Sigmoid colon (tissue), 7 donors: ENCODE measurements around the gene SRP9. TPM values are rescaled to one million over a fixed set of nuclear protein-coding genes. Genes with fewer than 3 reads are reported as not detected.

Source experiments
- DNase-seq: peaks from one replicate; pipeline ENCODE4 v3.0.0-alpha.2; 2019
- H3K27ac ChIP-seq, 4 donors: fragments of 200-600 bp; sonication (generic); one replicate each; pipeline ENCODE4 v1.5.1; 2016 to 2019; ENCODE audit warnings: mild to moderate bottlenecking in 1 of 4
- H3K27me3 ChIP-seq, 3 donors: fragments of 200-600 bp; sonication (generic); one replicate each; pipeline ENCODE4 v1.5.1; 2019; ENCODE audit warnings: mild to moderate bottlenecking in 1 of 3
- H3K36me3 ChIP-seq, 4 donors: fragments of 200-600 bp; sonication (generic); one replicate each; pipeline ENCODE4 v1.5.1; 2016 to 2019
- H3K4me1 ChIP-seq, 4 donors: fragments of 200-600 bp; sonication (generic); one replicate each; pipeline ENCODE4 v1.5.1; 2017 to 2019
- H3K4me3 ChIP-seq, 4 donors: fragments of 200-600 bp; sonication (generic); one replicate each; pipeline ENCODE4 v1.5.1; 2017 to 2019; ENCODE audit warnings: mild to moderate bottlenecking in 2 of 4, moderate library complexity in 1 of 4
- H3K9me3 ChIP-seq, 4 donors: fragments of 200-600 bp in 3 of 4; sonication (generic) in 3 of 4; one replicate each; pipeline versions ENCODE4 v1.5.1 to v1.6.1; 2013 to 2019
- CTCF ChIP-seq, 4 experiments: fragments of 450-650 bp in 3 of 4; fragments of 200-600 bp in 1 of 4; IDR thresholded peaks; one replicate each; pipeline ENCODE4 v1.5.1; 2016 to 2019; ENCODE audit warnings: antibody characterized with exemption in 4 of 4, mild to moderate bottlenecking in 3 of 4, moderate library complexity in 2 of 4
- EP300 ChIP-seq, 4 donors: sonication (generic); formaldehyde crosslinking; IDR thresholded peaks; one replicate each; pipeline ENCODE4 v1.6.1; 2017; ENCODE audit warnings: antibody characterized with exemption in 4 of 4
- POLR2A ChIP-seq, 2 donors: fragments of 450-650 bp; IDR thresholded peaks; one replicate each; pipeline ENCODE4 v1.6.1; 2016; ENCODE audit warnings: antibody characterized with exemption in 2 of 2, mild to moderate bottlenecking in 2 of 2, moderate library complexity in 2 of 2
- POLR2AphosphoS5 ChIP-seq, 4 donors: sonication (generic); formaldehyde crosslinking; IDR thresholded peaks; one replicate each; pipeline ENCODE4 v1.6.1; 2017; ENCODE audit warnings: antibody characterized with exemption in 4 of 4
- WGBS, 2 donors: extraction: QIAGEN DNeasy Blood & Tissue Kit; methylation state at CpG; one replicate each; pipeline ENCODE4 v1.1.7; 2013; 5-methylcytosine and 5-hydroxymethylcytosine counted together
- intact Hi-C: fragments of 100-400 bp; cut with DNase I; formaldehyde crosslinking; loops from one replicate; pipeline ENCODE4 v1.15.1; 2023
- polyA plus RNA-seq, 3 donors: library from polyadenylated mRNA; stranded (reverse); fragments of 200-250 nt; gene quantifications; one replicate each; pipeline ENCODE4 v1.2.3, GENCODE V29; 2013
- total RNA-seq, 4 donors: library from RNA; depleted of rRNA; stranded (reverse); fragments of >200 nt; gene quantifications; one replicate each; pipeline ENCODE4 v1.1.0, GENCODE V29; 2016
- donor health status: healthy with polysubstance abuse.
- donor health status: Bipolar disorder and iron deficiency.
- donor health status: healthy.

Gene SRP9
- total and polyA plus RNA-seq, 7 donors, result 148 to 513 (median 264) TPM

GRCh38 chr1:225815526-225816178 is 38.0 kb downstream of the SRP9 start:
- 91 to 97% methylated on average over 17 of the region's 17 CpGs for WGBS, 2 donors
- H3K4me1 ChIP-seq, result peaks cover 0 to 92% (median 92%) of the 10 kb centered on the region in 4 donors
- H3K36me3 ChIP-seq, result no peaks in the 10 kb centered on the region
- TF ChIP-seq POLR2A (IDR thresholded peaks at IDR 0.05), result no peak
- no peak for TF ChIP-seq POLR2AphosphoS5 (IDR thresholded peaks at IDR 0.05)
- TF ChIP-seq EP300 (IDR thresholded peaks at IDR 0.05), result no peak
- no peak for TF ChIP-seq CTCF (IDR thresholded peaks at IDR 0.05)
- peak overlapping the region; percentile 88 to 95 (median 89) for H3K27ac ChIP-seq
- H3K9me3 ChIP-seq, result no peaks in the 10 kb centered on the region
- H3K27me3 ChIP-seq, result no peaks in the 10 kb centered on the region
- intact Hi-C loops, result no loop called here
- DNase-seq, result no peak
- no peak overlapping the region for H3K4me3 ChIP-seq

DNA sequence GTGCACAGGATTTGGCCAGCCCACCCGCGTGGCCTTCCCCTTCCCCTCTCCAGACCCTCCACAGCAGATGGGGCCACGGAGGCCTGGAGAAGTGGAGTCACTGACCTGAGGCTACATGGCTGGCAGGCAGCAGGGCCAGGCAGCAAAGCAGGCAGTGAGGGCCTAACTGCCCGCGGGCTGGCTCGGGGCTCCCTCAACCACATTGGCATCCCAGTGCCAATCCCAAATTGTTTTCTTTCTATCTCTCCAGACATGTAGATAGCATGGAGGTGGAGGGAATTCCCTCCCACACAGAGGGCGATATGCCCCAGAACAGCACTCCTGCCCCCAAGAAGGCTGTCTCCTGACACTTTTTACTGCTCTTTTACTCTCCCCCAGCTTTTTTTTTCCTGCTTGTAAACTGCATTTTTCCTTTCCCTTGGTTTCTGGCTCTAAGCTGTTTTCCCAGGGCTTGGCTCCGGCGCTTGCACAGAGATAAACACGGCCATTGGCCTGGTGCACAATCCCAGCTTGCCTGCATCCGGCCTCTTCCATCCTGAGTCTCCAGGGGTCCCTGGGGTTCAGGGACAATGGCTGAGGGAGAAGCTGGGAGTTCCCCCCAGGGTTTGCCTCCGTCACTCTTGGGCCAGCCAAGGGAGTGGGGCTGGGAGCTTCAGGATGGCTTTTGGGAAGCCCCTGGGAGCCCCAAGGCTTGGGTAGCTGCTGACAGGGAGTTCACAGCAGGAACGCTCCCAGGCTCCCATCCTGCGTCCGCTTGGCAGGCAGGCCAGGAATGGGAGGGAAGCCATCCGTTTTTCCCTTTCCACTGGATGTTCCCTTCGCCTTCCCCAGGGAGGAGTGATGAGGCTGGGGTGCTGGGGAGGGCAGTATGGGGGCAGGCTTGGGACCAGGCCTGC is 39.3 kb downstream of the SRP9 start:
- intact Hi-C loops, result no loop called here
- H3K9me3 ChIP-seq, result no peaks in the 10 kb centered on the region
- peaks cover 0 to 87% (median 83%) of the 10 kb centered on the region in 4 donors for H3K4me1 ChIP-seq
- TF ChIP-seq POLR2AphosphoS5 (IDR thresholded peaks at IDR 0.05), result peak in 1 of 4 donors; percentile 18
- no peak for TF ChIP-seq CTCF (IDR thresholded peaks at IDR 0.05)
- no peaks in the 10 kb centered on the region for H3K27me3 ChIP-seq
- peak; percentile 90 for DNase-seq
- peak overlapping the region; percentile 88 to 95 (median 89) for H3K27ac ChIP-seq
- 68 to 73% methylated on average over 17 of the region's 17 CpGs for WGBS, 2 donors
- no peaks in the 10 kb centered on the region for H3K36me3 ChIP-seq
- peak overlapping the region in 1 of 4 donors; percentile 0 for H3K4me3 ChIP-seq

DNA sequence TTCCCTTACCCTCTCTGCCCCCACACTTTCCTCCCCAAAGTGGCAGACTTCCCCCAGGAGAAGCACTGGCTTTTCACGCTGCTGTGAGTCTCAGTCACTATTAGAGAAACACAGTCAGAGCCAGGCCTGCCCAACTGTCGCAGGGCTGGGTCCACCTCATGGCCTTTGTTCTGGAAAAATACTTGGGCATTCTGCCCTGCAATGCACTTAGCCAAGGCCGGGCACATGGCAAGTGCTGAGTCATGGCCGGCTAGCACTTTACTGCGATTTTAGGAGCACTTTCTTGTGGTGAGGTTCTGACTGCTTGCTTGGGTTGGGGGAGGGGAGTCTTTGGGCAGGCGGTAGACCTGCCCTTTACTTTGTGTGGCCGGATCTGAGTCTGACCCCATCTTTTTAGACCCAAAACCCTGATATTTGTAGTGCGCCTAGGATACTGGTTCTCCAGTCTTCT is 40.0 kb downstream of the SRP9 start:
- H3K27me3 ChIP-seq, result no peaks in the 10 kb centered on the region
- peak overlapping the region; percentile 88 to 95 (median 89) for H3K27ac ChIP-seq
- H3K9me3 ChIP-seq, result no peaks in the 10 kb centered on the region
- WGBS, 2 donors, result 29 to 51% methylated on average over 8 of the region's 8 CpGs
- peak; percentile 93 for DNase-seq
- peaks cover 0 to 82% (median 76%) of the 10 kb centered on the region in 4 donors for H3K4me1 ChIP-seq
- no peak overlapping the region for H3K4me3 ChIP-seq
- H3K36me3 ChIP-seq, result peaks cover 0 to under 1% (median under 1%) of the 10 kb centered on the region in 4 donors
- intact Hi-C loops, result no loop called here
- TF ChIP-seq CTCF (IDR thresholded peaks at IDR 0.05), result no peak
- peak; percentile 69 to 88 (median 73) for TF ChIP-seq POLR2AphosphoS5 (IDR thresholded peaks at IDR 0.05)
- no peak for TF ChIP-seq POLR2A (IDR thresholded peaks at IDR 0.05)
- TF ChIP-seq EP300 (IDR thresholded peaks at IDR 0.05), result peak in 1 of 4 donors; percentile 77

GRCh38 chr1:225818229-225818628 is 40.6 kb downstream of the SRP9 start:
- DNase-seq, result no peak
- Histone ChIP-seq H3K4me3 (no peak overlapping the region), H3K4me1 (peaks cover 0 to 78% (median 71%) of the 10 kb centered on the region in 4 donors), H3K27ac (peak overlapping the region; percentile 88 to 95 (median 89)), H3K27me3 (no peaks in the 10 kb centered on the region), H3K9me3 (no peaks in the 10 kb centered on the region), H3K36me3 (peaks cover 0 to 4% (median 2%) of the 10 kb centered on the region in 4 donors)
- no peak for TF ChIP-seq POLR2A (IDR thresholded peaks at IDR 0.05)
- TF ChIP-seq CTCF (IDR thresholded peaks at IDR 0.05), result no peak
- TF ChIP-seq POLR2AphosphoS5 (IDR thresholded peaks at IDR 0.05), result no peak
- no peak for TF ChIP-seq EP300 (IDR thresholded peaks at IDR 0.05)
- WGBS, 2 donors, result 80 to 97% methylated on average over 7 of the region's 7 CpGs
- intact Hi-C loops, result no loop called here
